GM18508 (cell line): ENCODE results near the gene TMEM131L.
"Not testable (repeated sequence)": the region's sequence is repeated elsewhere in the genome, so short reads cannot be mapped to it uniquely, and the experiment has no call there.

ENCODE experiments used
- ATAC-seq: cut with Tn5 transposase; IDR thresholded peaks from one replicate; pipeline ENCODE4 v1.9.1; 2021; ENCODE audit warnings: moderate number of reproducible peaks; ENCODE audit not compliant: insufficient read depth, unreplicated experiment

The TMEM131L gene

DNA sequence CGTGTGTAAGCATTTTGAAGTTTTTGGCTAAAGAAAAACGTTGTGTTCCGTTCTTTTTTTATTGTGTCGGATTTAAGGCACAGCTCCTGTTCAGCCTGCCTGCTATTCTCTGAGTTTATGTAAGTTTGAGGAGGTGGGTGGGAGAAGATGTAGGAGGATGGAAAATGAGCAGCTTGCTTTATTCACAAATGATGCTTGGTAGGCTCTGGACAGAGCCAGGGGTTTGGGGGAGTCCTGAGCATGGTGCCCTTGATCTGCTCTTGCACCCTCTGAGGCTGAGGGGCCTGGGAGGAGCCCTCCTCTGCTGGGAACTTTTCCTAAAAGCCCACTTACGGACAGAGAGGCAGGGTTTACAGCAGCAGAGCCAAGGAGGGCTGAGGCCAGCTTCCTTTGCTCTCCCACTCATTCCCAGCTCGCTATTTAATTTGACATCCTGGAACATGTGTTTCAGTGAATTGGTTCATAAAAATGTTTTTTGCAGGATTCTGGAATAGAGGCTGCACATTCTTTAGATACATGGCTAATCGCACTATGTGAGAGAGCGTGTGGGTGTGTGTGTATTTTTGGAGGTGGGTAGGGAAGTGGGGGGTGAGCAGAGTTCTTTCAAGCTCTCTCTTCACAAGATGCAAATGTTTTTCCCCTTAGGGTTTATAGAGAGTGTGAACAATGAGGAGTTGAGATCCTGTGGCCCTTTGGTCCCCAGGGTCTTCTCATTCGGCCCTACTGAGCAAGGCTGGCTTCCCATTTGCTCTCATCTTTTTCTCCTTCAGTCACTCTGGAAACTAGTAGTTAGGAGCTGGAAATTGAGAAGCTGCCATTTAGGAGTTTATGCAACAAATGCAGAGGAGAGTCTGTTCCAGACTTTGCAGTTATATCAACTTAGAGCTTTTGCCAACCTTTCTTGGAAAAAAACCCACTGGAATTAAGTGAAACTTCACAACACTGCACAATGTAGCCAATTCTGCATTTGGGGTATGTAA is 32.1 kb downstream of the TMEM131L start:
- ATAC-seq: no peak

DNA sequence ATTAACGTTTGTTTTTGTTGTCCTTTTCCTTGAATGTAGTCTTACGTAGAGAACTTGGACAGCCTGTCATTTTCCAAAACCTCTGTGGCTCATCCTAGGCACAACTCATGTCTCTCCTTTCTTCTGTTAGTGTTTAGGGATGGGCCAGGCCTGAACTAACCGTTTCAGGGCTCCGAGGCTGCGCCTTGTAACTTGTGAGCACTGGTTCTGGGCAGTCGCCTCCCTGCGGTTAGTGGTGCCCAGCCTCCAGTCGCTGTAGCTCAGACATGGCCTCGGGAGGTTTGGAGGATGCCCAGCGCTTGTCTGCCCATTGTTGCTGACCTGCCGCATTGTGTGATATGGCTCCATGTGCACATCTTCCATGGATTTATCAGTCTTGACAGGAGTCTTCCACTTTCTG is 32.8 kb downstream of the TMEM131L start:
- ATAC-seq: no peak

DNA sequence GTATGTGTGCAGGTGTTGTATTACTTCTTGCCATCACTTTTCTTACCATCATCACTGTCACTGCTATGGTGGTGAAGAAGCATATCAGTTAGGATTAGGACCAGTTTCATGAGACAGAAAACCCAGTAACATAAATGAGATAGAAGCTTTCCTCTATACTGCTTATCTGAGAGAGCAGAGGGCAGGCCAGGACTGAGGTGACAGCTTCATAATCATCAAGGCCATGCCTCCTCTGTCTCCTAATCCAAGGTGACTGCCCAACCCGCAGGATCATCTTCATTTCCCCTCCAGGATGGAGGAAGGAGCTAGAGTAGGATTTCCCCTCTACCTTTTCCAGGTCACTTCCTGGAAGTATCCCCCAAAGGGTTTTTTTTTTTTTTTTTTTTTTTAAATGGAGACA is 35.4 kb downstream of the TMEM131L start:
- ATAC-seq: no peak

DNA sequence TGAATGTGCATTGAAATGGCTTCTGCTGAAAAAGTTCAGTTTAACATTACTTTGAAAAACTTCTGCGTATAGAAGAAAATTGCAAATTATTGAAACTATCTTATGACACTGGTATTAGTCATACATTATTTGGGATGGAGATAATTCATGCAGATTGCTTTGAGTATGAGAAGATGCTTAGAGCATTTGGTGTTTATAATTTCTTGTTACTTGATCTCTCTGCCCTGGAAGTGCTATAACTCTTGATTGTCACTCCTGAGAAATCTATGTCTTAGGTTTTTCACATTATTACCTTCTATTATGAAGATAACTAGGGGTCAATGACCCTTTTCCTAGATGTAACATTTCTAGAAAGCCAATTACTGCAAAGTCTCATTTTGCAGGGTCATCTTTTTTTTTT is 36.4 kb downstream of the TMEM131L start:
- no peak for ATAC-seq

DNA sequence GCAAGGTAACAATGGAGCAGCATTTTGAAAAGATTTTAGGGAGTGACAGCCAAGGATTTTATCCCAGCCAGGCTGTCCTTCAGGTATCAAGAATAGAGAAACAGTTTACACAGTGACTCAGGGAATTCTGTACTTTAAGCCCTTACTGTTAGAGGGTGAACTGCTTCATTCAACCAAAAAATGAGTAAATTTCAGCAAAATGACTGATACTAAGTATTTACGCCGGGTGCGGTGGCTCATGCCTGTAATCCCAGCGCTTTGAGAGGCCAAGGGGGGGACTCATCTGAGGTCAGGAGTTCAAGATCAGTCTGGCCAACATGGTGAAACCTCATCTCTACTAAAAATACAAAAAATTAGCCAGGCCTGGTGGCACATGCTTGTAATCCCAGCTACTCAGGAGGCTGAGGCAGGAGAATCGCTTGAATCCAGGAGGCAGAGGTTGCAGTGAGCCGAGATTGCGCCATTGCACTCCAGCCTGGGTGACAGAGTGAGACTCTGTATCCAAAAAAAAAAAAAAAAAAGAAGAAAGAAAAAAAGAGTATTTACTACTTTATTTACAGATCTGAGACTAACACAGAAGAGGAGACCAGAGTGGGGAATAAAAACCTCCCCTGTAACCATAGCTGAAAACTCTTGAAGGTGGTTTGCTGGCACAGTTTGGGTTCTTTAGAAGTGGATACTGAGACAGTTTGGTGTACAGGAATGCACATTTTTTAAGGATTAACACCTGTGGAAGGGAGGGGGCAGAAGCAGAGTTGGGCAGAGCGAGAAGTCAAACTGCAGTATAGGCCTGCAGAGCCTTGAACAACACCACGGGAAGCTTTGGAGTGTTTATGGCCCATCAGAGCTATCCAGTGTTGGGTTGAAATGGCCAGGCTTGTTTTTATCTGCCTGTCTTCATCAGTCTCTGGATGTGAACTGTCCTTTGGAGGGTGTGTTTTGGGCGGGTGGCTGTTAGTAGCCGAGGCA is 40.5 kb downstream of the TMEM131L start:
- no peak for ATAC-seq

DNA sequence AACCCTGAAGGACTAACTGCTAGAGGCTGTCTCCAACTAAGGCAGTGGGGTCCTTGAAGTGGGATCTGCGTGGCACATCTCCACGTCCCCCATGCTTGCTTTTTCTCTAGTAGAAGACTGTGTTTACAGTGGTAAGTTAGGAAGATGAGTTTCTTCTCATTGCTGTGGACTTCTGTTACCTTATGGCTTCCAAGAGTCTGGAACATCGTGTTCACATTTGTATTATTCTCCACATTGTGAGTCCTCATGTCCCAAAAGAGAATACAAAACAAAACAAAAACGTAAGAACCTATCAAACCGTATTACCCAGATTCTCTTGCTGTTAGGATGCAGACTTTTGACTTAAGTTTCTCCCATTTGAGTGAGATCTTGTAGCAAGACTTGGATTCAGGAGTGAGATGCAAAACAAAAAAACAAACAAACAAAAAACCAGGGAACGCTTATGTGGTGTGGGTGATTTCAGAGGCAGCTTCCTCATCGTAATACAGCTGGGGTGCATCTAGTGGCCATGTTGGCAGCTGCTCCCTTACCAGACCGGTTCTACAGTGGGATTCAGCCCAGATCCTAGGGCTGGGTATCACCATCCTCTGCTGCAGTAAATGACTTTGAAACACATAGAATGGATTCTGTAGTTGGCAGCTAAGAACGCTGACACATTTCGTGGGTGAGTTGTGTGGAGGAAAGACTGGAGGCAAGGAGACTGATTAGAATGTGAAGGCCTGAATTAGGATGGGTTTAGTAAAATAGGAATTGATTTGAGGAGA is 41.3 kb downstream of the TMEM131L start:
- no peak for ATAC-seq

DNA sequence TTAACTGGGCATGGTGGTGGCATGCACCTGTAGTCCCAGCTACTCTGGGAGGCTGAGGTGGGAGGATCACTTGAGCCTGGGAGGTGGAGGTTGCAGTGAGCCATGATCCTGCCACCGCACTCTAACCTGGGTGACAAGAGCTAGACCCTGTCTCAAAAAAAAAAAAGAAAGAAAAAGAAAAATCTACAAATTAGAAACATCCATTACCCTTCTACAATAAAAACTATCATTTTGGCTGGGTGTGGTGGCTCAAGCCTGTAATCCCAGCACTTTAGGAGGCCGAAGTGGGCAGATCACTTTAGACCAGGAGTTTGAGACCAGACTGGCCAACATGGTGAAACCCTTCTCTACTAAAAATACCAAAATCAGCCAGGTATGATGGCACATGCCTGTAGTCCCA is 43.1 kb downstream of the TMEM131L start:
- not testable (repeated sequence) for ATAC-seq

DNA sequence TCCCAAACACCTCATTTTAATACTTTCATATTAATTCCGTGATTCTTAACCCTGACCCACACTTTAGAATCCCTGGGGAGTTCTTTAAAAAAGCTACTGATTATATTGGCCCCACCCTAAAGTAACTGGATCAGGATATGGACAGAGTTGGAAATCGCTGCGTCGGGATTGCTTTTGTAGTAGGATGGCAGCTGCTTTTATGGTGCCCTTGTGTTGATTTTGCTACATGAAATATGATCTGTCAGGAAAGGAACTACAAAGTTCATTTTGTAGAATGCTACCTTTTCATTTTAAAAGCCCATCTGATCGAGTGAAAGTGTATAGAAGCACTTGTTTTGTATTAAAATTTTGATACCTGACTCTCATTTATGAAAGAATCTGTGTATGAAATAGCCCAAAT is 43.6 kb downstream of the TMEM131L start:
- no peak for ATAC-seq

DNA sequence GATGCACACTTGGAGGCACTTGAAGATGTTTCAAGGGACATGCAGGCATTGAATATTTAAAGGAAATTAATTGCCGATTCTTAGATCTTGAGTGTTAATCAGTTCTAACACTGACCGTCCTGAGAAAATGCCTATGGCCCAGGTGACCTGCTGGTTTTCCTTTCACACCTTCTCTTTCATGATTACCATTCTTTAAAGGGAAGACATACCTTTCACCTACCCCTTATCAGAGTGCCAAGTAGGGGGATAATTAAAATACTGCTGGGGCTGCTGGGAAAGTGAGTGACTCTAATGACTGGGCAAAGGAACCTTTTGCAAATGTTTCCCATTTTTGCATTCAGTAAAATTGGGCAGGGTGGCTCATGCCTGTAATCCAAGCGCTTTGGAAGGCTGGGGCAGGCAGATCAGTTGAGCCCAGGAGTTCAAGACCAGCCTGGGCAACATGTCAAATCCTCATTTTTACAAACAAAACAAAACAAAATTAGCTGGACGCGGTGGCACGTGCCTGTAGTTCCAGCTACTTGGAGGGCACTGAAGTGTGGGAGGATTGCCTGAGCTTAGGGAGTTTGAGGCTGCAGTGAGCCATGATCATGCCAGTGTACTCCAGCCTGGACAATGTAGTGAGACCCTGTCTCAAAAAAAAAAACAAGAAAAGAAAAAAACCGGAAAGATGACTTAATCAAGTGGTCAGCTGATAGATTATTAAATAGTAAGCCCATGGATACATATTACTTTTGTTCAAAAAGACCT is 44.3 kb downstream of the TMEM131L start:
- ATAC-seq: no peak

DNA sequence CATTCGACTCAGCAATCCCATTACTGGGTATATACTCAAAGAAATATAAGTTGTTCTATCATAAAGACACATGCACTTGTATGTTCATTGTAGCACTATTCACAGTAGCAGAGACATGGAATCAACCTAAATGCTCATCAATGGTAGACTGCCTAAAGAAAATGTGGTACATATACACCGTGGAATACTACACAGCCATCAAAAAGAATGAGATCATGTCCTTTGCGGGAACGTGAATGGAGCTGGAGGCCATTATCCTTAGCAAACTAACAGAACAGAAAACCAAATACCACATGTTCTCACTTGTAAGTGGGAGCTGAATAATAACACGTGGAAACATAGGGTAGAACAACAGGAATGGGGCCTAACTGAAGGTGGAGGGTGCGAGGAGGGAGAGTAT is 44.9 kb downstream of the TMEM131L start:
- ATAC-seq: no peak

DNA sequence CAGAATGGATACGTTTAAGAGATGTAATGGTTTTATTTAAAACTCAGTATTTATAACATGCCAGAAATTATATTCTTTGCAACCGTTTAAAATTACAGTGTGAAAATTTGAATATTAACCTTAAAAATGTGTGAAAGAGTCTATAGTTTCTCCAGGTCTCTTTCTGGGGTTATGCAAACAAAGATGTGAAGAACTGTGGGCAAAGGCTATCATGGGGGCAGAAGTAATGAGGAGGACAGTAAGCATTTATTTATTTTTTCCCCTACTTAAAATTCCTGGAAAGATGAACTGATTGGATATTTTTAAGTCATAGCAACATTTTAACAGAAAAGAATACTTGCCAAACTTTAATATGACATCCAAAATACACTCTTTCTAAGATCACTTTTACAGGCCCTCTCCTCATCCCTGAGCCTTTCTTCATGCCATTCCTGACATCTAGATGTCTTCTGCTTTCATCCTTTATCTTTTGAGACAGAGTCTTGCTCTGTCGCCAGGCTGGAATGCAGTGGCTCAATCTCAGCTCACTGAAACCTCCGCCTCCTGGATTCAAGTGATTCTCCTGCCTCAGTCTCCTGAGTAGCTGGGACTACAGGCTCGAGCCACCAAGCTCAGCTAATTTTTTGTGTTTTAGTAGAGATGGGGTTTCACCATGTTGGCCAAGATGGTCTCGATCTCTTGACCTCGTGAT is 46.1 kb downstream of the TMEM131L start:
- ATAC-seq: no peak

DNA sequence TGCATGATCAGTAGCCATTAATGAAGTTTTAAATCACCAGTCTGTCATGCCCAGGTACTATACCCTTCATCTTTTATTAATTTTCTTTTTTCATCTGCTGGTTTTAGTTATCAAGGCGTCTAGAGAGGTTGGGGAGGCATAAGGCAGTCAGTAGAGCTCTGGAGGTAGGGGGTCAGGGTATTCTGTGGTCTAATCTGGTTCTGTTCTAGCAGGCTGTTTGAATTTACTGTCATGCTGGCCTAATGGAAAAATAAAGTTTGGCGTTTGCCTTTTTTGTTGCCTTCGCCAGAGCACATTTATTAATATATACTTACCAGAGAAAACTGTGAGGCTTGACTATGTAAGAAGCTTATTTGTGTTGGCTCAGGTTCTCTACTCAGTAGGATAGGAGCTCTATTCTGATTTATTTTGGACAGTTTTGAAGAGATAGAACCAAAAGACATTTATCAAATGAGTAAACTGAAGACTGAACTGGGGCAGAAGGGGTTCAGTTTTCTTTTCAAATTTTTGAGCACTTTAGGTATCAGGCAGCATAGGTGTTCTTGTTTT is 46.9 kb downstream of the TMEM131L start:
- no peak for ATAC-seq

DNA sequence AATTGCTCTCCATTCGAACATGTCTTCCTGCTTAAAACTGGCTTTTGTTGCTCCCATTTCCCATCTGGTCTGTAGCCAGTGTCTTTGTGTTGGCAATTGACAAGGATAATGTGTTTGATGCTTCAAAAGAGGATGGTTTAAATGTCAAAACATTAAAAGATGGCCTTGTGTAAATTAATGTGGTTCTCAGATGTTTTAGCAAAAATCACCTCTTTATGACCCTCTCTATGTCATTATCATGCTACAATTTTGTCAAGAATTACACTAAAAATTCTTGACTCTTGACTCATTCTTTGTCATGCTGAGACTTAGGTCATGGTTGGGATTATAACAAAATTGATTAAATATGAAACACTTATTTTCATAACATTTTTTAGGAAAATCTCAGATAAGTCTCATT is 47.4 kb downstream of the TMEM131L start:
- no peak for ATAC-seq

DNA sequence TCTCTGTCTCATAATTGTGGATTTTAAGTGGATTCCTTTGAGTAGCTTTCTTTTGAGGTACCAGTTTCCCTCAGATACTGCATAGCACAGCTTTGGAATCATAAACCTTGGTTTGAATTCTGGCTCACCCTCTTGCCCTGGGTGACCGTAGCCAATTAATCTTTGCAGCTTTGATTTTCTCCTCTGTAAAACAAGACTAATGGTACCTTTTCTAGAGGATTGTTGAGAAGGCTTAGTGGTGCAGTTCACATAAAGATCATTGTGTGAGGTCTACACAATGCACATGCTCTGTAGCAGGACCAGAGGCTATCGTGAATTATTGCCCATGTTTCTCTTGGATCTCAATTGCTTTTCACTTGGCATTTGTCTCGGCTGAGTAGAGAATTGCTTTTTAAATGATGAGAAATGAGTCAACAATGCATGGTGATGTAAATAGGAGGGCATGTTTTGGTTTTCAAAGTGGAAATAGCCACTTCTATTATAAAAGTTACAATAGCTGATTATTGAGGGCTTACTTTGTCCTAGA is 47.9 kb downstream of the TMEM131L start:
- ATAC-seq: no peak

DNA sequence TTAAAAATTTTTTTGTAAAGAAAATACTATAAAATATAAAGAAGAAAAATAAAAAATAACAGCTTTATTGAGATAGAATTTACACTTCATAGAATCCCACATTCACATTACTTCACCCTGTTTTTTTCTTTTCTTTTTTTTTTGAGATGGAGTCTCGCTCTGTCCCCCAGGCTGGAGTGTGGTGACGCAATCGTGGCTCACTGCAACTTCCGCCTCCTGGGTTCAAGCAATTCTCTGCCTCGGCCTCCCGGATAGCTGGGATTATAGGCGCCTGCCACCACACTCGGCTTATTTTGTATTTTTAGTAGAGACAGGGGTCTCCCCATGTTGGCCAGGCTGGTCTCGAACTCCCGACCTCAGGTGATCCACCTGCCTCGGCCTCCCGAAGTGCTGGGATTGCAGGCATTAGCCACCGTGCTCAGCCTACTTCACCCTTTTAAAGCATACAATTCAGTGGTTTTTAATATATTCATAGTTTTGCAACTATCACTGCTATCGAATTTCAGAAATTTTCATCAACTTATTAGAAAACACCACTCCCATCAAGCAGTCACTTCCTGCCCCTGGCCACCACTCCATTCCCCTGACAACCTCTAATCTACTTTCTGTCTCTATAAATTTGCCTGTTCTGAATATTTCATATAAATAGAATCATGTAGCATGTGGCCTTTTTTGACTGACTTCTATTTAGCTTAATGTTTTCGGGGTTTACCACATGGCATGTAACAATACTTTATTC is 48.7 kb downstream of the TMEM131L start:
- no peak for ATAC-seq

DNA sequence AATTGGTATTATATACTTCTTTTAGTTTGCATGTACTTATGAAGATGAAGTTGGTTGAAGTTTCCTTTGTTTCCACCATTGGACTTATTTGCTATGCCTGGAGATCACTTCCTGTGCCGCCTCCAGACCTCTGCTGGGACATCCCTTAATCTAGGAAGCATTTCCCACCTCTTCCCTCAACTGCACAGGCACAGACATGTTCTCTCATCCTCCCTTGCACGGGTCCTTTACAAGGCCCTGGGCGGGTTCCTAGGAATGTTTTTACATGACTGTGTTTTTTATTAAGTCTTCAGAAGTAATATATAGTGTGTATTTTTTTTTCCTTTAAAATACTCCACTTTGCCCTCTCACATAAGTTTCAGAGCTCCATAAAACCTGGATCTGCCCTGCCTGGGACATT is 51.0 kb downstream of the TMEM131L start:
- no peak for ATAC-seq

DNA sequence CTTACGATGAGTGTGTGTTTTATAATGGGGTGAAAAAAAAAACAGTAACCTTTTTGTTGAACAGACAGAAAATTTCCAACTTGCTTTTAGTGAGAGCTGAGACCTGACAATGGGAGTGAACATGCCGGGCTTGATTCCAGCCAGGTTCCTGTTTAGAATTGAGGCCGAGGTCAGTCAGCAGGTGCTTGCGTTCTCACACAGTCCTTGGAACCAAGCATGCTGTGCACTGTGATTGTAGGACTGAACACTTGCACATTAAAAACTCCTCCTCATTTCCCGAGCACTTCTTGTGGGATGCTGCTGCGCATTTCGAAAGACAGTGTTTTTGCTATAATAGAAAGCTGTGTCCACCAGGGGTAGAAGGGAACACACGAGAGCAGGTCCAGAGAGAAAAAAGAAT is 51.8 kb downstream of the TMEM131L start:
- no peak for ATAC-seq
